ENCODE results near the gene GPR55.

The GPR55 gene

DNA sequence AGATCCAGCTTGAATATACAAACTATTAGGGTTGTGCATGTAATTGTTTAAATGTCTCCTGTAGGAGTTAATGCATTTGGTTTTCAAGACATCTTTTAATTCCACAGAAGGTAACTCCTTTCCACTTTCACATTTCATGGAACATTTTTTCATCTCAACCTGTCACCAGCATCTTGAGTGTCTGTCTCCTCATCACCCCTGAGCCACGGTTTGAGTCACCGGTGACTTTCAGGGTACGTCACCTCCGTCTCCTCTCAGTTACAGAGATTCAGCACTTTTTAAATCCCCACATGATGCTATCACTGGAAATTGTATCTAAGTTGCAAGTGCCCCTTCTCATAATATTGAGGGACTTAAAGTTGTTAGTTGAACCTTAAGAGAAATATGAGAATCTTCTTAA, 25.3 kb downstream of the GPR55 start:
- DNase-seq = no peak

- DNase-seq = no peak
These were observed 25.8 kb downstream of the GPR55 start for GRCh38 chr2:230899287-230899686.

GRCh38 chr2:230898713-230899091, 26.3 kb downstream of the GPR55 start:
- no peak for DNase-seq

DNA sequence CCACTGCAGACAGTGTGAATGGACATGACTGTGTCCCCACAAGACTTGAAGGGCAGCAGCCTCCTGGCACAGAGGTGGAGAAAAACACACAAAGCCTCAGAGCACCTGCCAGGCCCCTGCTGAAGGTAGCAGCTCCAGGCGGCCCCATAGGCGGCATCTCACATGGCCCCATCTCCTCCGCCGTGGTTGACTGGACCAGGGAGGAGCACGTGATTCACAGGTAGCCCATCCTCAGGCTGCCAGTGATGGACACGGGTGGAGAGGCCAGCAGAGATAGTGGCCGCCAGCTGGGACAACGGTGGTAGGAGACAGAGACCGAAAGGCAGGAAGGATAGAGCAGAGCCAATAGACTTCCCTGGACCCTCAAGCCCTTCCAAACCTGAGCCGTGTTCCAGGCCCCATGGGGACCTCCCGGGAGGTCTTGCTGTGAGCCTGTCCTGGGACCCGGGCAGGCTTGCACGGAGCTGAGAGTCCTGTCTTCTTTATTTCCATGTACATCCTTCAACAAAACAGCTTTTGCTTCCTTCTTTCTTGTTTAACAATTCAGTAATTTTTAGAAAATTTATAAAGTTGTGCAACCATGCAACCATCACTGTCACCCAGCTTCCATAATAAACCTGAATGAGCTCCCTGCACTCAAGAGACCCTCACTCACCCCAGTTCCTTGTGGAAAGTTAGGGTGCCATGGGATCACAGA, 26.9 kb downstream of the GPR55 start:
- DNase-seq = no peak

DNA sequence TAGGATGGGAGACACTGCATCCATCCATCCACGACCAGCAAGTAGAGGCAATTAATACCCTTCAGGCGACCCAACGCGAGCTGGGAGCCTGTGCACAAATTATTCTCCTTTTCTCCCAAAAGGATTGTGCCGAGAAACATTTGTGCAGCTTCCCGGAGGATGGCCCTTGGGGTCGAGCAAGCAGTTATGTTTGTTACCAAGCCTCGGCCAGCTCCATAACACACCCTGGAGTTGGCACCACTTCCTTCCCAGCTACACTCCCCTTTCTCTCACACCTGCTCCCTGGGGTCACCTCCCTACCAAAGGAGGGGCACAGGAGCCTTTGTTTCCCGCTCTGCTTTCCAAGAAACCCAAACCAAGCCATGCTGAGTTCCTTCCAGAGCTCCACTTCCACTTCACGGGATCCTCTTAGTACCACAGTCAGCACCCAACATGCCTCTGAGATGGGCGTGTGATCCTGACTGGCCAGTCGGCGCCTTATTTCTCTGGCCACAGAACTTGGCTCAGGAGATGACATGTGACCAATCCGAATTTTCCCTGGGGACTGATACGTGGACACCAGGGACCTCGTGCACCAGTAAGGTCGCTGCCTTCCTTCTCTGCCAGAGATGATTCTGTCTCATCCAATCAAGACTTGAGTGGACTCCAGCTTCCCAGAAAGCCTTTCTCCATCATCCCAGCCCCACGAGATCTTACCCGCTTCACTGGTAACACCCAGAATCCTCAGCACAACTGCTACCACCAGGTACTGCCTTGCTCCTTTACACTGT, 28.5 kb downstream of the GPR55 start:
- DNase-seq = no peak

DNA sequence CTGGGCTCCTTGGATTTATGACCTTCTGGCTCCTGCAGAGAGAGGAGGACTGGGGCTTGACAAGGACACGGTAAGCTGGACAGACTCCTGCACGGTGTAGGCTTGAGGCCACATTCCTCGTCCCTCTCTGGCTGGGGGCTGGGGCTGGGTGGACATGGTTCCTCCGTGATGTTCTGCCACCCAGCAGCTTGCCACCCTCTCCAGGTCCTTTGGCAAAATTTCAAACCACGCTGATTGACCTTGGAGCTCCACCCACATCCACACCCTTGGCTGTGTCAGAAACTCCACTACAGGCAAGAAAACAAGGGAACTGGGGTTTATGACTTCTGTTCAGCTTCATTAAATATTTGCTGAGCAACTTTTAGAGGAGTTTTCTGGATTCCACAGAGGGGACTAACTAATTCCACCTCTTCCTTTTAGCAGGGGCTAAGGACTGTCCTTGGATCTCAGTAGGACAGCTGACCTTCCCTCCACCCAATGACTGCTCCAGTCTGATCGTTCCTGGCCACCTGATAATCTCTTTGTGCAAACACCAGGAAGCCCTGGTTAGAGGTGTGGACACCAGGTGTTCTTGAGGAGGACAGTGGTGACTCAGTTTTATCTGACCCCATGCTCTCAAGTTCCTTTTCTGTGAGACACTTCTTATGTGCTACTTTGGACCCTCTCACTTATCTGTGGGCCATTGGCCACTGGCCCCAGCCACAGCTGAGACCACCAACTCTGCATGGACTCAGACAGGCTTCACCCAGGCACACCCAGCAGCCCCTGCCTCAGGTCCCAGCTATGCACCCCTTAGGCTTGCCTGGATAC, 29.3 kb downstream of the GPR55 start:
- DNase-seq = no peak

- no peak for DNase-seq
These were observed 30.9 kb downstream of the GPR55 start for GRCh38 chr2:230893841-230894781.

DNA sequence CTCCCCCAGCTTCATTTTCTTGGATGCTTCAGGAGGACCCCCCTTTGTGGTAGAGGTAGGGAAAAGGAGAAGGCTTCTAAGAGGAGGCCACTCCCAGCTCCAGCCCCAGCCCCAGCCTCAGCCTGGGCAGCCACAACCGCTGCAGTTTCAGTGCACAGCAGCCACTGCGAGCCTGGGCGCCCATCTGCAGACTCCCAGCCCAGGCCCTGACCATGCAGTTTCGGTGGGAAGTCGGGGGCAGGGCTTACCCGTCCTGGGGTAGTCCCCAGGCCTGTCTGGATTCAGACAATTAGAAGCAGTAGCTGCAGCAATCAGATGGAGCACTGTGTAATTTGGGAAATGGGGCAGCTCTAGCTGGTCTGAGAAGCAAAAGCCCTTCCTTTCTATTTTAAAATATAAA, 31.7 kb downstream of the GPR55 start:
- DNase-seq = no peak

DNA sequence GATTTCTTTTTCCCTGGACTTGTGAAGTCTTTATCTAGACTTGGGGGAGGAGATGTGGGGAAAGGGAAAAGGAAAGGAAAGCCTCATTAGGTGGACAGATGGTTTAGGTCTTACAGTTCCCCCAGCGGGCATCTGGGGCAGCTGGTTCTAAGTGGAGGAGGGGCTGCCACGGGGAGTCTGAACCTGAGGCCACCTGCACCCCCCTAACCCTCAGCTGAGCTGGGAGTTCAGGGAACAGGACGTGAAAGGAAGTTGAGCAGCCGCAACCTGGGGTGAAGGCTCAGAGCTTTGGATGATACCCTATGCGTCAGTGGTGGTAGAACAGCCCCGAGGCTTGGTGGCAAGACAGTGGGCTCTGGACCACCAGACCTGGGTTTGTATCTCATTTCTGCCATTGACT, 33.5 kb downstream of the GPR55 start:
- no peak for DNase-seq

- no peak for DNase-seq
These were observed 34.0 kb downstream of the GPR55 start for GRCh38 chr2:230891064-230891463.

DNA sequence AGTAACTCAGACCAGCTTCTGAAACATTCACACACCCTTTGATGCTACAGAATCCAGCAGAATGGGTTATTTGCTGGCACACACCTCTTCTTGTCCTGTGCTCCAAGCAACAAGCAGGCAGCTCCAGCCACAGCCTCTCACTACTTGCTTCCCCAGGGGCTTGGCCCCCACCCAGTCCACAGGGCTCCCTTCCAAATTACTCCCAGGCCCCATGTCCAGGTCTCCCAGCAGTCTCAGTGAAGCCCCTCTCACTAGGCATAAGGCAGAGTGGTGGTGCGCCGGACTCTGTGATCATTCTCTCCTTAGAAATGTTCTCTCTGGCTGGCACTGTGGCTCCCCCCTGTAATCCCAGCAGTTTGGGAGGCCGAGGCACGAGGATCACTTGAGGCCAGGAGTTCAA, 34.4 kb downstream of the GPR55 start:
- no peak for DNase-seq

GRCh38 chr2:230889911-230890601, 35.0 kb downstream of the GPR55 start:
- no peak for DNase-seq

DNA sequence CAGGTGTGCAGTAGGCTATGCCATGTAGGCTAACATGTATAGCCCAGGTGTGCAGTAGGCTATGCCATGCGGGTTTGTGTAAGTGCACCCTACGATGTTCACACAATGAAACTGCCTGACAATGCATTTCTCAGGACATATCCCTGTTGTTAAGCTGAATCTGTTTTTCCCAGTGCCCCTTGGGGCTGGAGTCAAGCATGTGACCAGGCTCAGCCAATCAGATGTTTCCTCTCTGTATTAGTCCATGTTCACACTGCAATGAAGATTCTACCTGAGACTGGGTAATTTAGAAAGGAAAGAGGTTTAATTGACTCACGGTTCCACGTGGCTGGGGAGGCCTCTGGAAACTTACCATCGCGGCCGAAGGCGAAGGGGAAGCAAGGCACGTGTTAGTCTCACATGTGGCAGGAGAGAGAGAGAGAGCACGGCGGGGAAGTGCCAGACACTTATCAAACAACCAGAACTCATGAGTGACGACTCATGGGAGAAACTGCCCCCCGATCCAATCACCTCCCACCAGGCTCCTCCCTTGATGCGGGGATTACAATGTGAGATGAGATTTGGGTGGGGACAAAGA, 36.1 kb downstream of the GPR55 start:
- DNase-seq = no peak

GRCh38 chr2:230887342-230887741, 37.7 kb downstream of the GPR55 start:
- DNase-seq = no peak

- no peak for DNase-seq
These were observed 38.4 kb downstream of the GPR55 start for GRCh38 chr2:230886671-230887071.

DNA sequence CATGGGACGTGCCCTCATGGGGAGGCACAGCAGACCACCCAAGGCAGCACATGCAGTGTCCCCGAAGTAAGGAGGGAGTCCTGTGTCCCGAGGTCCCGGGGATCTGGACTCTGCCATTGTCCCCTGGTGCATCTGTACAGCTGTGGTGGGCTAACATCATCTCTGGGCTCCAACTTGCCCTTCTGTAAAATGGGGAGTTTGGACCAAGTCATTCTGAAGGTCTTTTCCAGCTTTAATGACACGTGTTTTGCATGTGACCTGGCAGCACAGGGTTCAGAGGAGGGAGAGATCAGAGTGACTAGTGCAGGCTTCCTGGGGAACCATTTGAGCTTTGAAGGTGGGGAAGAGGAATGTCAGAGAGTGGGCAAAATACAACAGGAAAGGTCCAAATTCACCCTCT, 38.8 kb downstream of the GPR55 start:
- no peak for DNase-seq

GRCh38 chr2:230885463-230886130, 39.4 kb downstream of the GPR55 start:
- DNase-seq = no peak

DNA sequence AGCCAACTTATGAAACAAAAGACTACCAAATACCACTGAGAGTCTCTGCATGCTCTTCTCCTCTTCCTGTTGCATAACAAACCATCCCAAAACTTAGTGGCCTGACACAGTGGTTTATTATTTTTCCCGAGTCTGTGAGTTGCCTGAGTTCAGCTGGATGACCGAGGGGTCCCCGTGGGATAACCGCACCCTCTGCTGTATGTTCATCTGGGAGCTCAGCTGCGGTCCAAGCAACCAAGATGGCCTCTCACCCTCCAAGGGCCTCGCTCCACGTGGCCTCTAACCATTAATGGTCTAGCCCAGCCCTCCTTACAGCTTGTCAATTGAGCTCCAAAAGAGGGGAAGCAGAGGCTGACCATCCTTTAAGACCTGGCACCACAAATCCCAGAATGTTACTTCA, 43.2 kb downstream of the GPR55 start:
- DNase-seq = no peak

- DNase-seq = no peak
These were observed 45.2 kb downstream of the GPR55 start for GRCh38 chr2:230879891-230880290.

DNA sequence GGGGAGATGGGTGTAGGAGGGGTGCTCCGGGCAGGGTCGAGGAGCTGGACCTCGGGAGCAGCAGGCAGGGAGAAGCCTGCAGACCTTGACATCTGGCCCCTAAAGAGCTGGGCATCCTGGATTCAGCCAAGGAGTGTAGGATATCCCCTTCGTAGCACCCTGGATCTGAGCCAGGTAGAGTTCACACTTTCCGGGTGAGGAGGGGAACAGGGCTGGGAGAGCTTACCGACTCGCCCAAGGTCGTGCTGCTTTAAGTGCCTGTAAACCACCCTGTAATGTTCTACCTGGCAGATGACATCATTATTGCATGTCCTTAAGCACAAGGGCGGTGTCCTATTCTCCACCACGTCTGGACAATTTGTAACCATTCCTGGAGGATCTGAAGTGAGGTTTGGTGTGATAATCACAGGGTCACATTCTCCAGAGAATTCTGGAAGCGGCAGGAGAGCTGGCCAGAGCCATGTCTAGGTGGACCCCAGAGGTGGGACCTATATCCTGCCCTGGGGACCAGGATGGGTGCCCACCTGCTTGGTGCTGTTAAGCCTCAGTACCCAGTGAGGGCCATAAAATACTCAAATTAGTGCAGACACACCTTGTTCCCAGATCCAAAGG, 45.7 kb downstream of the GPR55 start:
- no peak for DNase-seq

All from T1000 (cell line).